Measurements from ENCODE around the gene ZSCAN12. TPM values are rescaled to one million over a fixed set of nuclear protein-coding genes. Genes with fewer than 3 reads are reported as not detected.
"Not testable (repeated sequence)": the region's sequence is repeated elsewhere in the genome, so short reads cannot be mapped to it uniquely, and the experiment has no call there.

ZSCAN12 gene
- total RNA-seq, 3 donors from 2014 or later, result 4.3 to 6.9 (median 5.0) TPM

DNA sequence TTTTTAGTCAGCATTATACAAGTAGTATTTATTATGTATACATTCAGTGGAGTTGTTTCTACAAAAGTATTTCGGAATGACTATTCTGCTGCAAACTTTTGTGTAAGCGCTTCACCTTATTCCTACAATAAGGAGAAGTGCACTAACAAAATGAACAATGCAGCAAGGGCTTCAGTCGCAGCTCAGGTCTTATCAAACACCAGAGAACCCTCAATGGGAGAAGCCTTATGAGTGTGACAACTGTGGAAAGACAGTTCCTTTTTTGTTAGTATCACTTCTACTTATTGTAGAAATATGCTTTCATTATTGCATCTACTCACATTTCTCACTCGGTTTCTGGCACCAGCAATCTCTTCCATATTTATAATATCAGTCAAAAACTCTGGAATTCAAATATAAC lies 31.0 kb downstream of the ZSCAN12 start:
- H3K36me3 ChIP-seq (ENCODE audit: low read depth), result no peaks in the 10 kb centered on the region
- no peak overlapping the region for H3K4me3 ChIP-seq
- intact Hi-C loops (cut with DNase I, micrococcal nuclease), result no loop called here
- H3K9me3 ChIP-seq, result no peaks in the 10 kb centered on the region
- ATAC-seq (peak; percentile 31), DNase-seq (no peak)
- no peak for TF ChIP-seq CTCF (IDR thresholded peaks at IDR 0.05)
- no peaks in the 10 kb centered on the region for H3K4me1 ChIP-seq (ENCODE audit: low read depth)

GRCh38 chr6:28365590-28365989 lies 34.0 kb downstream of the ZSCAN12 start:
- H3K4me3 ChIP-seq; ATAC-seq; H3K9me3 ChIP-seq; DNase-seq; H3K36me3 ChIP-seq (ENCODE audit: low read depth); H3K4me1 ChIP-seq (ENCODE audit: low read depth); intact Hi-C loops (cut with DNase I, micrococcal nuclease): not testable (repeated sequence)

- Histone ChIP-seq H3K9me3 (no peaks in the 10 kb centered on the region), H3K36me3 (ENCODE audit: low read depth) (no peaks in the 10 kb centered on the region), H3K4me3 (no peak overlapping the region), H3K4me1 (ENCODE audit: low read depth) (peaks cover 3% of the 10 kb centered on the region)
- TF ChIP-seq CTCF (IDR thresholded peaks at IDR 0.05), result no peak
- DNase-seq (no peak), ATAC-seq (no peak)
- intact Hi-C loops (cut with DNase I, micrococcal nuclease), result no loop called here
These were observed 38.6 kb downstream of the ZSCAN12 start for GRCh38 chr6:28360961-28361360.

DNA sequence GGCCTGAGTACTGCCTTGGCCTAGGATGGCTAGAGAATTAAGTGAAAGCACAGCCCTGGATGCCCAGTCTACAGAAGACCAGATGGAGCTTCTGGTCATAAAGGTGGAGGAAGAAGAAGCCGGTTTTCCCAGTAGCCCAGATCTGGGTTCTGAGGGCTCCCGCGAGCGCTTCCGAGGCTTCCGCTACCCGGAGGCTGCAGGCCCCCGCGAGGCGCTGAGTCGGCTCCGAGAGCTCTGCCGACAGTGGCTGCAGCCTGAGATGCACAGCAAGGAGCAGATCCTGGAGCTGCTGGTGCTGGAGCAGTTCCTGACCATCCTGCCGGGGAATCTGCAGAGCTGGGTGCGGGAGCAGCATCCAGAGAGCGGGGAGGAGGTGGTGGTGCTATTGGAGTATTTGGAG lies 40.0 kb downstream of the ZSCAN12 start:
- H3K4me3 ChIP-seq; H3K9me3 ChIP-seq; DNase-seq; ATAC-seq; H3K36me3 ChIP-seq (ENCODE audit: low read depth): not testable (repeated sequence)
- intact Hi-C loops (cut with DNase I, micrococcal nuclease), result loop anchor here (10.0 kb wide), 1 partner anchor 225 kb away; no protein-coding TSS in a partner anchor
- H3K4me1 ChIP-seq (ENCODE audit: low read depth), result peaks cover 12% of the 10 kb centered on the region

- intact Hi-C loops (cut with DNase I, micrococcal nuclease), result loop anchor here (10.0 kb wide), 1 partner anchor 222 kb away; no protein-coding TSS in a partner anchor
- TF ChIP-seq CTCF (IDR thresholded peaks at IDR 0.05), result no peak
- Histone ChIP-seq H3K4me1 (ENCODE audit: low read depth) (peaks cover 16% of the 10 kb centered on the region), H3K4me3 (no peak overlapping the region), H3K9me3 (no peaks in the 10 kb centered on the region), H3K36me3 (ENCODE audit: low read depth) (no peaks in the 10 kb centered on the region)
- ATAC-seq (no peak), DNase-seq (no peak)
These were observed 42.5 kb downstream of the ZSCAN12 start for GRCh38 chr6:28357036-28357435.

GRCh38 chr6:28356666-28357020 lies 42.9 kb downstream of the ZSCAN12 start:
- intact Hi-C loops (cut with DNase I, micrococcal nuclease), result loop anchor here (10.0 kb wide), 1 partner anchor 222 kb away; no protein-coding TSS in a partner anchor
- no peak for TF ChIP-seq CTCF (IDR thresholded peaks at IDR 0.05)
- peak in 1 of 3 donors; percentile 27 for DNase-seq
- no peak for ATAC-seq
- Histone ChIP-seq H3K36me3 (ENCODE audit: low read depth) (no peaks in the 10 kb centered on the region), H3K9me3 (no peaks in the 10 kb centered on the region), H3K4me1 (ENCODE audit: low read depth) (peaks cover 16% of the 10 kb centered on the region), H3K4me3 (no peak overlapping the region)
